Measurements from ENCODE around the gene WDR73.
"Not testable (repeated sequence)": the region's sequence is repeated elsewhere in the genome, so short reads cannot be mapped to it uniquely, and the experiment has no call there.

The WDR73 gene

GRCh38 chr15:84653910-84654688, at the start of gene WDR73:
WDR73 (minus strand) TSS chr15:84654283; CDS start chr15:84654274, 9 bp downstream.
- DNase-seq (ENCODE audit: low read depth): peak; percentile 57

- no peak for DNase-seq (ENCODE audit: low read depth)
These were observed 49.7 kb upstream of the WDR73 start for GRCh38 chr15:84703808-84704207.

- DNase-seq (ENCODE audit: low read depth): peak; percentile 37
These were observed 48.9 kb upstream of the WDR73 start for GRCh38 chr15:84702961-84703482.

GRCh38 chr15:84699538-84700191, 45.6 kb upstream of the WDR73 start:
- no peak for DNase-seq (ENCODE audit: low read depth)

- DNase-seq (ENCODE audit: low read depth): no peak
These were observed 43.3 kb upstream of the WDR73 start for GRCh38 chr15:84697236-84697990.

GRCh38 chr15:84696757-84697156, 42.7 kb upstream of the WDR73 start:
- DNase-seq (ENCODE audit: low read depth): no peak

- DNase-seq (ENCODE audit: low read depth): no peak
These were observed 36.3 kb upstream of the WDR73 start for GRCh38 chr15:84690342-84690741.

- no peak for DNase-seq (ENCODE audit: low read depth)
These were observed 35.8 kb upstream of the WDR73 start for GRCh38 chr15:84689858-84690257.

GRCh38 chr15:84686446-84686845, 32.4 kb upstream of the WDR73 start:
- not testable (repeated sequence) for DNase-seq (ENCODE audit: low read depth)

GRCh38 chr15:84685304-84685703, 31.2 kb upstream of the WDR73 start:
- DNase-seq (ENCODE audit: low read depth): peak; percentile 55

- no peak for DNase-seq (ENCODE audit: low read depth)
These were observed 30.0 kb upstream of the WDR73 start for GRCh38 chr15:84684092-84684491.

GRCh38 chr15:84681831-84682230, 27.7 kb upstream of the WDR73 start:
- DNase-seq (ENCODE audit: low read depth): no peak

GRCh38 chr15:84671211-84671610, 17.1 kb upstream of the WDR73 start:
- peak; percentile 77 for DNase-seq (ENCODE audit: low read depth)

GRCh38 chr15:84669726-84670125, 15.6 kb upstream of the WDR73 start:
- DNase-seq (ENCODE audit: low read depth): peak; percentile 90

GRCh38 chr15:84668221-84668982, 14.3 kb upstream of the WDR73 start:
- DNase-seq (ENCODE audit: low read depth): no peak

GRCh38 chr15:84666373-84666772, 12.3 kb upstream of the WDR73 start:
- DNase-seq (ENCODE audit: low read depth): no peak

- no peak for DNase-seq (ENCODE audit: low read depth)
These were observed 6.9 kb upstream of the WDR73 start for GRCh38 chr15:84661001-84661400.

GRCh38 chr15:84659904-84660781, 6.1 kb upstream of the WDR73 start:
- no peak for DNase-seq (ENCODE audit: low read depth)

- no peak for DNase-seq (ENCODE audit: low read depth)
These were observed 4.8 kb upstream of the WDR73 start for GRCh38 chr15:84658788-84659411.

GRCh38 chr15:84658080-84658787, 4.2 kb upstream of the WDR73 start, which contains the start of gene NMB:
NMB (minus strand) TSS chr15:84658199; CDS start chr15:84658152, 47 bp downstream.
- DNase-seq (ENCODE audit: low read depth): no peak

All from GM04503 (cell line).